ENCODE data around the gene PEX3. TPM values are rescaled to one million over a fixed set of nuclear protein-coding genes. Genes with fewer than 3 reads are reported as not detected.
A peak's percentile ranks its signal among the peaks of the same experiment; 100 is the strongest.

PEX3 gene
- total RNA-seq, 1 experiment from 2014 or later: 38.0 TPM

- Histone ChIP-seq H4K20me1 (ENCODE audit: insufficient read depth, low read depth, low read length) (no peaks in the 10 kb centered on the region), H3K9me2 (replicated peaks; ENCODE audit: insufficient read depth, low read length) (no peaks in the 10 kb centered on the region), H3K36me3 (ENCODE audit: insufficient read depth, low read length) (no peaks in the 10 kb centered on the region), H2AFZ (ENCODE audit: low read length) (no peak overlapping the region), H3K27ac (ENCODE audit: low read length) (no peak overlapping the region), H3K27me3 (ENCODE audit: low read length) (no peaks in the 10 kb centered on the region), H3K4me1 (ENCODE audit: low read length) (peaks cover 7% of the 10 kb centered on the region), H3K9ac (ENCODE audit: low read length) (no peak overlapping the region), H3K79me2 (ENCODE audit: low read length) (no peaks in the 10 kb centered on the region), H3K9me3 (ENCODE audit: low read length) (no peaks in the 10 kb centered on the region), H3K4me2 (ENCODE audit: low read depth, low read length, poor library complexity, severe bottlenecking) (no peak overlapping the region), H3K4me3 (ENCODE audit: low read length) (no peak overlapping the region)
- DNase-seq: no peak
Measured at GRCh38 chr6:143408787-143409162, 41.8 kb upstream of the PEX3 start.

GRCh38 chr6:143410859-143411270 is 39.7 kb upstream of the PEX3 start:
- H3K9ac ChIP-seq (ENCODE audit: low read length): no peak overlapping the region
- no peaks in the 10 kb centered on the region for H4K20me1 ChIP-seq (ENCODE audit: insufficient read depth, low read depth, low read length)
- peaks cover 7% of the 10 kb centered on the region for H3K4me1 ChIP-seq (ENCODE audit: low read length)
- no peak overlapping the region for H3K27ac ChIP-seq (ENCODE audit: low read length)
- no peak for DNase-seq
- no peaks in the 10 kb centered on the region for H3K27me3 ChIP-seq (ENCODE audit: low read length)
- H3K9me3 ChIP-seq (ENCODE audit: low read length): no peaks in the 10 kb centered on the region
- no peaks in the 10 kb centered on the region for H3K79me2 ChIP-seq (ENCODE audit: low read length)
- no peaks in the 10 kb centered on the region for H3K9me2 ChIP-seq (replicated peaks; ENCODE audit: insufficient read depth, low read length)
- H3K4me2 ChIP-seq (ENCODE audit: low read depth, low read length, poor library complexity, severe bottlenecking): no peak overlapping the region
- no peaks in the 10 kb centered on the region for H3K36me3 ChIP-seq (ENCODE audit: insufficient read depth, low read length)
- no peak overlapping the region for H3K4me3 ChIP-seq (ENCODE audit: low read length)
- H2AFZ ChIP-seq (ENCODE audit: low read length): no peak overlapping the region

- Histone ChIP-seq H3K79me2 (ENCODE audit: low read length) (no peaks in the 10 kb centered on the region), H3K9me2 (replicated peaks; ENCODE audit: insufficient read depth, low read length) (no peaks in the 10 kb centered on the region), H3K9me3 (ENCODE audit: low read length) (no peaks in the 10 kb centered on the region)
Measured at GRCh38 chr6:143414769-143415168, 35.8 kb upstream of the PEX3 start.

GRCh38 chr6:143419526-143419925 is 31.1 kb upstream of the PEX3 start:
- Histone ChIP-seq H3K9me3 (ENCODE audit: low read length) (no peaks in the 10 kb centered on the region), H3K79me2 (ENCODE audit: low read length) (no peaks in the 10 kb centered on the region), H3K36me3 (ENCODE audit: insufficient read depth, low read length) (no peaks in the 10 kb centered on the region; the same call in 1 of the 2 replicates), H3K9ac (ENCODE audit: low read length) (no peak overlapping the region), H3K27me3 (ENCODE audit: low read length) (no peaks in the 10 kb centered on the region), H3K4me3 (ENCODE audit: low read length) (no peak overlapping the region), H3K27ac (ENCODE audit: low read length) (no peak overlapping the region), H3K9me2 (replicated peaks; ENCODE audit: insufficient read depth, low read length) (no peaks in the 10 kb centered on the region), H2AFZ (ENCODE audit: low read length) (no peak overlapping the region), H4K20me1 (ENCODE audit: insufficient read depth, low read depth, low read length) (no peaks in the 10 kb centered on the region), H3K4me2 (ENCODE audit: low read depth, low read length, poor library complexity, severe bottlenecking) (no peak overlapping the region), H3K4me1 (ENCODE audit: low read length) (no peaks in the 10 kb centered on the region)
- DNase-seq: no peak

More at GRCh38 chr6:143414769-143415168, 35.8 kb upstream of the PEX3 start:
- H3K4me3 ChIP-seq (ENCODE audit: low read length): no peak overlapping the region
- H3K4me1 ChIP-seq (ENCODE audit: low read length): no peaks in the 10 kb centered on the region
- H2AFZ ChIP-seq (ENCODE audit: low read length): no peak overlapping the region
- DNase-seq: no peak
- H3K36me3 ChIP-seq (ENCODE audit: insufficient read depth, low read length): no peaks in the 10 kb centered on the region
- H3K9ac ChIP-seq (ENCODE audit: low read length): no peak overlapping the region
- no peaks in the 10 kb centered on the region for H4K20me1 ChIP-seq (ENCODE audit: insufficient read depth, low read depth, low read length)
- no peak overlapping the region for H3K27ac ChIP-seq (ENCODE audit: low read length)
- H3K27me3 ChIP-seq (ENCODE audit: low read length): no peaks in the 10 kb centered on the region
- H3K4me2 ChIP-seq (ENCODE audit: low read depth, low read length, poor library complexity, severe bottlenecking): no peak overlapping the region

GRCh38 chr6:143426026-143426425 is 24.6 kb upstream of the PEX3 start:
- no peaks in the 10 kb centered on the region for H4K20me1 ChIP-seq (ENCODE audit: insufficient read depth, low read depth, low read length)
- no peaks in the 10 kb centered on the region for H3K27me3 ChIP-seq (ENCODE audit: low read length)
- H3K4me2 ChIP-seq (ENCODE audit: low read depth, low read length, poor library complexity, severe bottlenecking): no peak overlapping the region
- H2AFZ ChIP-seq (ENCODE audit: low read length): no peak overlapping the region
- H3K9me3 ChIP-seq (ENCODE audit: low read length): no peaks in the 10 kb centered on the region
- no peak overlapping the region for H3K27ac ChIP-seq (ENCODE audit: low read length)
- DNase-seq: no peak
- H3K36me3 ChIP-seq (ENCODE audit: insufficient read depth, low read length): peaks cover 14% of the 10 kb centered on the region; the same call in 1 of the 2 replicates
- no peaks in the 10 kb centered on the region for H3K4me1 ChIP-seq (ENCODE audit: low read length)
- no peaks in the 10 kb centered on the region for H3K9me2 ChIP-seq (replicated peaks; ENCODE audit: insufficient read depth, low read length)
- no peaks in the 10 kb centered on the region for H3K79me2 ChIP-seq (ENCODE audit: low read length)
- H3K4me3 ChIP-seq (ENCODE audit: low read length): no peak overlapping the region
- no peak overlapping the region for H3K9ac ChIP-seq (ENCODE audit: low read length)

GRCh38 chr6:143427109-143427817 is 23.3 kb upstream of the PEX3 start:
- DNase-seq: peak; percentile 81

GRCh38 chr6:143429970-143430369 is 20.6 kb upstream of the PEX3 start:
- peaks cover 38% of the 10 kb centered on the region; the same call in 1 of the 2 replicates for H3K36me3 ChIP-seq (ENCODE audit: insufficient read depth, low read length)
- no peaks in the 10 kb centered on the region for H3K9me3 ChIP-seq (ENCODE audit: low read length)
- 0 out of 2 replicates have a peak, but pooled peaks cover 3% of the 10 kb centered on the region for H3K79me2 ChIP-seq (ENCODE audit: low read length)
- DNase-seq: no peak
- H3K4me2 ChIP-seq (ENCODE audit: low read depth, low read length, poor library complexity, severe bottlenecking): no peak overlapping the region
- no peaks in the 10 kb centered on the region for H3K27me3 ChIP-seq (ENCODE audit: low read length)
- no peak overlapping the region for H3K9ac ChIP-seq (ENCODE audit: low read length)
- no peaks in the 10 kb centered on the region for H3K4me1 ChIP-seq (ENCODE audit: low read length)
- H2AFZ ChIP-seq (ENCODE audit: low read length): no peak overlapping the region
- no peaks in the 10 kb centered on the region for H3K9me2 ChIP-seq (replicated peaks; ENCODE audit: insufficient read depth, low read length)
- H4K20me1 ChIP-seq (ENCODE audit: insufficient read depth, low read depth, low read length): no peaks in the 10 kb centered on the region
- H3K4me3 ChIP-seq (ENCODE audit: low read length): no peak overlapping the region
- H3K27ac ChIP-seq (ENCODE audit: low read length): no peak overlapping the region

More at GRCh38 chr6:143427109-143427817, 23.3 kb upstream of the PEX3 start:
- Histone ChIP-seq H3K9me3 (ENCODE audit: low read length) (no peaks in the 10 kb centered on the region), H3K4me1 (ENCODE audit: low read length) (no peaks in the 10 kb centered on the region), H3K79me2 (ENCODE audit: low read length) (no peaks in the 10 kb centered on the region), H4K20me1 (ENCODE audit: insufficient read depth, low read depth, low read length) (no peaks in the 10 kb centered on the region), H3K4me2 (ENCODE audit: low read depth, low read length, poor library complexity, severe bottlenecking) (no peak overlapping the region), H3K4me3 (ENCODE audit: low read length) (no peak overlapping the region), H2AFZ (ENCODE audit: low read length) (no peak overlapping the region), H3K27ac (ENCODE audit: low read length) (no peak overlapping the region), H3K9me2 (replicated peaks; ENCODE audit: insufficient read depth, low read length) (no peaks in the 10 kb centered on the region), H3K36me3 (ENCODE audit: insufficient read depth, low read length) (peaks cover 17% of the 10 kb centered on the region; the same call in 1 of the 2 replicates), H3K27me3 (ENCODE audit: low read length) (no peaks in the 10 kb centered on the region), H3K9ac (ENCODE audit: low read length) (no peak overlapping the region)

GRCh38 chr6:143431226-143431625 is 19.4 kb upstream of the PEX3 start:
- Histone ChIP-seq H3K27ac (ENCODE audit: low read length) (no peak overlapping the region), H3K4me2 (ENCODE audit: low read depth, low read length, poor library complexity, severe bottlenecking) (no peak overlapping the region), H4K20me1 (ENCODE audit: insufficient read depth, low read depth, low read length) (no peaks in the 10 kb centered on the region), H3K9me3 (ENCODE audit: low read length) (no peaks in the 10 kb centered on the region), H3K79me2 (ENCODE audit: low read length) (peaks cover 10% of the 10 kb centered on the region), H2AFZ (ENCODE audit: low read length) (no peak overlapping the region), H3K27me3 (ENCODE audit: low read length) (no peaks in the 10 kb centered on the region), H3K9ac (ENCODE audit: low read length) (no peak overlapping the region), H3K36me3 (ENCODE audit: insufficient read depth, low read length) (peaks cover 38% of the 10 kb centered on the region; the same call in 1 of the 2 replicates), H3K9me2 (replicated peaks; ENCODE audit: insufficient read depth, low read length) (no peaks in the 10 kb centered on the region), H3K4me3 (ENCODE audit: low read length) (no peak overlapping the region), H3K4me1 (ENCODE audit: low read length) (no peaks in the 10 kb centered on the region)
- DNase-seq: no peak
